Nephron (organoid): ENCODE results near the gene SLC7A10.
A peak's percentile ranks its signal among the peaks of the same experiment; 100 is the strongest.
"Not testable (repeated sequence)": the region's sequence is repeated elsewhere in the genome, so short reads cannot be mapped to it uniquely, and the experiment has no call there.

ENCODE experiments used
- H3K27ac Mint-ChIP-seq, 3 experiments: 2 replicates each; pipeline ENCODE4 v1.8.0; 2020; ENCODE audit warnings: mixed read lengths in 3 of 3, mild to moderate bottlenecking in 2 of 3, moderate library complexity in 1 of 3
- H3K27me3 Mint-ChIP-seq: 2 replicates; pipeline ENCODE4 v1.8.0; 2021; ENCODE audit warnings: low read depth, mild to moderate bottlenecking, moderate library complexity, mixed read lengths
- H3K36me3 Mint-ChIP-seq: 2 replicates; pipeline ENCODE4 v1.8.0; 2020; ENCODE audit warnings: low read depth, mixed read lengths
- H3K4me1 Mint-ChIP-seq: 2 replicates; pipeline ENCODE4 v1.8.0; 2020; ENCODE audit warnings: mixed read lengths
- H3K4me3 Mint-ChIP-seq, 3 experiments: 2 replicates each; pipeline ENCODE4 v1.8.0; 2020; ENCODE audit warnings: mild to moderate bottlenecking in 3 of 3, mixed read lengths in 3 of 3, moderate library complexity in 2 of 3
- H3K9me3 Mint-ChIP-seq: 2 replicates; pipeline ENCODE4 v1.8.0; 2020; ENCODE audit warnings: mixed read lengths
- CTCF ChIP-seq, 3 experiments: fragments of 200-600 bp; sonication (generic); IDR thresholded peaks; one replicate each; pipeline ENCODE4 v1.5.0; 2021; ENCODE audit warnings: antibody characterized with exemption in 3 of 3; ENCODE audit not compliant: unreplicated experiment in 3 of 3

SLC7A10 gene

GRCh38 chr19:33227870-33228599 lies 2.4 kb upstream of the SLC7A10 start:
- no peak for TF ChIP-seq CTCF (IDR thresholded peaks at IDR 0.05; ENCODE audit: unreplicated experiment in 3 of 3)
- Mint-ChIP-seq H3K4me1 (peaks cover 5% of the 10 kb centered on the region), H3K27ac (no peak overlapping the region), H3K36me3 (peaks cover 21% of the 10 kb centered on the region), H3K4me3 (no peak overlapping the region), H3K27me3 (peaks cover 81% of the 10 kb centered on the region), H3K9me3 (peaks cover 33% of the 10 kb centered on the region)

- TF ChIP-seq CTCF (IDR thresholded peaks at IDR 0.05; ENCODE audit: unreplicated experiment in 3 of 3), result no peak
- Mint-ChIP-seq H3K27me3 (peaks cover 88% of the 10 kb centered on the region), H3K36me3 (peaks cover 21% of the 10 kb centered on the region), H3K4me1 (peaks cover 5% of the 10 kb centered on the region), H3K9me3 (peaks cover 33% of the 10 kb centered on the region), H3K4me3 (peak overlapping the region in 2 of 3 experiments; percentile 34 to 64), H3K27ac (no peak overlapping the region)
These were observed 1.6 kb upstream of the SLC7A10 start for GRCh38 chr19:33227242-33227650.

- Mint-ChIP-seq H3K27me3 (peaks cover 88% of the 10 kb centered on the region), H3K9me3 (peaks cover 33% of the 10 kb centered on the region), H3K4me3 (peak overlapping the region in 2 of 3 experiments; percentile 69 to 76), H3K4me1 (peaks cover 5% of the 10 kb centered on the region), H3K27ac (no peak overlapping the region), H3K36me3 (peaks cover 21% of the 10 kb centered on the region)
- TF ChIP-seq CTCF (IDR thresholded peaks at IDR 0.05; ENCODE audit: unreplicated experiment in 3 of 3), result no peak
These were observed 1.0 kb upstream of the SLC7A10 start for GRCh38 chr19:33226550-33227241.

- Mint-ChIP-seq H3K36me3 (peaks cover 17% of the 10 kb centered on the region), H3K27ac (no peak overlapping the region), H3K4me3 (peak overlapping the region; percentile 46 to 71 (median 56)), H3K27me3 (peaks cover 78% of the 10 kb centered on the region), H3K9me3 (peaks cover 26% of the 10 kb centered on the region), H3K4me1 (peaks cover 5% of the 10 kb centered on the region)
- TF ChIP-seq CTCF (IDR thresholded peaks at IDR 0.05; ENCODE audit: unreplicated experiment in 3 of 3), result no peak
These were observed 774 bp downstream of the SLC7A10 start for GRCh38 chr19:33224694-33225457.

GRCh38 chr19:33222255-33222654 lies 3.4 kb downstream of the SLC7A10 start:
- not testable (repeated sequence) for H3K9me3 Mint-ChIP-seq
- peaks cover 59% of the 10 kb centered on the region for H3K27me3 Mint-ChIP-seq

GRCh38 chr19:33221638-33222037 lies 4.0 kb downstream of the SLC7A10 start:
- peaks cover 4% of the 10 kb centered on the region for H3K36me3 Mint-ChIP-seq
- H3K4me1 Mint-ChIP-seq, result peaks cover 5% of the 10 kb centered on the region
- peaks cover 6% of the 10 kb centered on the region for H3K9me3 Mint-ChIP-seq
- no peak overlapping the region for H3K4me3 Mint-ChIP-seq
- H3K27me3 Mint-ChIP-seq, result peaks cover 56% of the 10 kb centered on the region
- H3K27ac Mint-ChIP-seq, result no peak overlapping the region
- no peak for TF ChIP-seq CTCF (IDR thresholded peaks at IDR 0.05; ENCODE audit: unreplicated experiment in 3 of 3)

More at GRCh38 chr19:33222255-33222654, 3.4 kb downstream of the SLC7A10 start:
- H3K4me1 Mint-ChIP-seq, H3K36me3 Mint-ChIP-seq, H3K4me3 Mint-ChIP-seq, H3K27ac Mint-ChIP-seq: not testable (repeated sequence)
